ENCODE measurements around the gene DHRSX.

- no peak for TF ChIP-seq CTCF (IDR thresholded peaks at IDR 0.05; ENCODE audit: poor library complexity)
- no peak for TF ChIP-seq EZH2 (IDR thresholded peaks at IDR 0.05; ENCODE audit: borderline replicate concordance)
These were observed 49.1 kb downstream of the DHRSX start for GRCh38 chrX:2451501-2452316.
